IPS-15b (cell line): ENCODE measurements around the gene RASGEF1C.

Experiments
- H3K27me3 ChIP-seq: one replicate; pipeline ENCODE4 v1.6.1; 2013; ENCODE audit warnings: low read length; ENCODE audit not compliant: control insufficient read depth, insufficient read depth
- H3K36me3 ChIP-seq: one replicate; pipeline ENCODE4 v1.6.1; 2013; ENCODE audit warnings: low read length; ENCODE audit not compliant: control insufficient read depth, insufficient read depth
- H3K4me1 ChIP-seq: one replicate; pipeline ENCODE4 v1.6.1; 2013; ENCODE audit warnings: mild to moderate bottlenecking, low read length; ENCODE audit not compliant: control insufficient read depth, insufficient read depth
- H3K4me3 ChIP-seq: one replicate; pipeline ENCODE4 v1.5.1; 2013; ENCODE audit warnings: low read depth, low read length
- H3K9ac ChIP-seq: one replicate; pipeline ENCODE4 v1.6.1; 2013; ENCODE audit warnings: low read depth, mild to moderate bottlenecking, low read length
- H3K9me3 ChIP-seq: one replicate; pipeline ENCODE4 v1.6.1; 2013; ENCODE audit warnings: mild to moderate bottlenecking, low read length; ENCODE audit not compliant: control insufficient read depth, insufficient read depth

Gene RASGEF1C

GRCh38 chr5:180222056-180222455 lies 13.0 kb upstream of the RASGEF1C start:
- H3K9me3 ChIP-seq: no peaks in the 10 kb centered on the region

GRCh38 chr5:180217797-180218196 lies 8.8 kb upstream of the RASGEF1C start:
- no peaks in the 10 kb centered on the region for H3K36me3 ChIP-seq
- no peak overlapping the region for H3K4me3 ChIP-seq
- no peak overlapping the region for H3K9ac ChIP-seq
- no peaks in the 10 kb centered on the region for H3K27me3 ChIP-seq
- no peaks in the 10 kb centered on the region for H3K9me3 ChIP-seq
- H3K4me1 ChIP-seq: no peaks in the 10 kb centered on the region

More at GRCh38 chr5:180222056-180222455, 13.0 kb upstream of the RASGEF1C start:
- no peaks in the 10 kb centered on the region for H3K27me3 ChIP-seq
- H3K36me3 ChIP-seq: no peaks in the 10 kb centered on the region
- H3K4me3 ChIP-seq: no peak overlapping the region
- no peaks in the 10 kb centered on the region for H3K4me1 ChIP-seq
- no peak overlapping the region for H3K9ac ChIP-seq

- H3K36me3 ChIP-seq: no peaks in the 10 kb centered on the region
- H3K4me1 ChIP-seq: no peaks in the 10 kb centered on the region
- H3K4me3 ChIP-seq: no peak overlapping the region
- no peaks in the 10 kb centered on the region for H3K27me3 ChIP-seq
- no peaks in the 10 kb centered on the region for H3K9me3 ChIP-seq
- no peak overlapping the region for H3K9ac ChIP-seq
These were observed 7.7 kb upstream of the RASGEF1C start for GRCh38 chr5:180216646-180217171.

- H3K9ac ChIP-seq: no peak overlapping the region
- H3K4me1 ChIP-seq: no peaks in the 10 kb centered on the region
- H3K9me3 ChIP-seq: no peaks in the 10 kb centered on the region
- H3K36me3 ChIP-seq: no peaks in the 10 kb centered on the region
- no peaks in the 10 kb centered on the region for H3K27me3 ChIP-seq
- no peak overlapping the region for H3K4me3 ChIP-seq
These were observed 7.0 kb upstream of the RASGEF1C start for GRCh38 chr5:180215783-180216630.

GRCh38 chr5:180214870-180215770 lies 6.1 kb upstream of the RASGEF1C start:
- Histone ChIP-seq H3K4me3 (no peak overlapping the region), H3K9me3 (no peaks in the 10 kb centered on the region), H3K36me3 (no peaks in the 10 kb centered on the region), H3K4me1 (no peaks in the 10 kb centered on the region), H3K9ac (no peak overlapping the region), H3K27me3 (peaks cover 6% of the 10 kb centered on the region)

- peaks cover 11% of the 10 kb centered on the region for H3K27me3 ChIP-seq
- no peaks in the 10 kb centered on the region for H3K4me1 ChIP-seq
- H3K36me3 ChIP-seq: no peaks in the 10 kb centered on the region
- H3K9ac ChIP-seq: no peak overlapping the region
- no peaks in the 10 kb centered on the region for H3K9me3 ChIP-seq
- no peak overlapping the region for H3K4me3 ChIP-seq
These were observed 4.7 kb upstream of the RASGEF1C start for GRCh38 chr5:180213657-180214207.

- Histone ChIP-seq H3K4me3 (no peak overlapping the region), H3K9ac (no peak overlapping the region), H3K4me1 (no peaks in the 10 kb centered on the region), H3K9me3 (no peaks in the 10 kb centered on the region), H3K36me3 (no peaks in the 10 kb centered on the region), H3K27me3 (peaks cover 14% of the 10 kb centered on the region)
These were observed 4.2 kb upstream of the RASGEF1C start for GRCh38 chr5:180213256-180213600.

GRCh38 chr5:180212363-180213255 lies 3.6 kb upstream of the RASGEF1C start:
- Histone ChIP-seq H3K27me3 (peaks cover 20% of the 10 kb centered on the region), H3K4me1 (peaks cover 3% of the 10 kb centered on the region), H3K9ac (no peak overlapping the region), H3K9me3 (no peaks in the 10 kb centered on the region), H3K36me3 (no peaks in the 10 kb centered on the region), H3K4me3 (no peak overlapping the region)

GRCh38 chr5:180211761-180212035 lies 2.7 kb upstream of the RASGEF1C start:
- Histone ChIP-seq H3K9me3 (no peaks in the 10 kb centered on the region), H3K27me3 (peaks cover 21% of the 10 kb centered on the region), H3K36me3 (no peaks in the 10 kb centered on the region), H3K9ac (no peak overlapping the region), H3K4me1 (peaks cover 3% of the 10 kb centered on the region), H3K4me3 (no peak overlapping the region)

GRCh38 chr5:180210961-180211760 lies 2.1 kb upstream of the RASGEF1C start:
- H3K27me3 ChIP-seq: peaks cover 21% of the 10 kb centered on the region
- no peaks in the 10 kb centered on the region for H3K36me3 ChIP-seq
- H3K4me1 ChIP-seq: peaks cover 3% of the 10 kb centered on the region
- H3K4me3 ChIP-seq: no peak overlapping the region
- H3K9ac ChIP-seq: no peak overlapping the region
- H3K9me3 ChIP-seq: no peaks in the 10 kb centered on the region
